Keratinocyte (primary cell): ENCODE results near the gene LRRC4C.

Source experiments
- CTCF ChIP-seq, 3 experiments: IDR thresholded peaks in 1 of 3; conservative IDR thresholded peaks in 1 of 3; optimal IDR thresholded peaks in 1 of 3; 2 replicates in 2 of 3; 3 replicates in 1 of 3; pipeline versions ENCODE3 to v1.5.1; 2011; ENCODE audit warnings: low read length in 3 of 3, mild to moderate bottlenecking in 3 of 3, moderate library complexity in 2 of 3, control low read depth in 1 of 3, inconsistent platforms in 1 of 3; ENCODE audit not compliant: insufficient read depth in 2 of 3; ENCODE audit errors: extremely low read depth in 1 of 3
- EZH2 ChIP-seq: IDR thresholded peaks from one replicate; pipeline ENCODE4 v1.6.1; 2012; ENCODE audit warnings: inconsistent platforms, mild to moderate bottlenecking, low read length, moderate library complexity

- no peak for TF ChIP-seq EZH2
- TF ChIP-seq CTCF (optimal IDR thresholded peaks at IDR 0.05 in 1 of 3, IDR thresholded peaks at IDR 0.05 in 1 of 3, conservative IDR thresholded peaks at IDR 0.05 in 1 of 3; ENCODE audit: extremely low read depth in 1 of 3, insufficient read depth in 2 of 3, low read length in 3 of 3) = no peak
These were observed 419.0 kb downstream of the LRRC4C start for GRCh38 chr11:41040474-41040873.
